Kidney epithelial cell (primary cell): ENCODE measurements around the gene CAPSL. TPM values are rescaled to one million over a fixed set of nuclear protein-coding genes. Genes with fewer than 3 reads are reported as not detected.

Experiments used
- DNase-seq: peaks from one replicate; pipeline ENCODE4 v3.0.0-alpha.2; 2010; ENCODE audit warnings: low read depth
- H3K27me3 ChIP-seq: 2 replicates; pipeline ENCODE4 v1.6.0; 2011; ENCODE audit warnings: low read length; ENCODE audit not compliant: control insufficient read depth, insufficient read depth
- H3K36me3 ChIP-seq: 2 replicates; pipeline ENCODE4 v1.5.1; 2011; ENCODE audit warnings: low read length; ENCODE audit not compliant: control insufficient read depth, insufficient read depth
- H3K4me3 ChIP-seq: 2 replicates; pipeline ENCODE4 v1.5.1; 2011; ENCODE audit warnings: low read depth, mild to moderate bottlenecking, control low read depth, low read length
- CTCF ChIP-seq: IDR thresholded peaks from 2 replicates; pipeline ENCODE4 v1.5.1; 2011; ENCODE audit warnings: mild to moderate bottlenecking, moderate library complexity, low read length, control low read depth, inconsistent platforms; ENCODE audit not compliant: insufficient read depth, poor library complexity, severe bottlenecking
- total RNA-seq: library from RNA; depleted of rRNA; stranded (reverse); fragments of >200 nt; gene quantifications from 2 replicates; pipeline ENCODE4 v1.2.3, GENCODE V29; 2015

Gene CAPSL
- total RNA-seq, 1 donor from 2014 or later = not detected

GRCh38 chr5:35863159-35863558 lies 75.3 kb downstream of the CAPSL start:
- H3K27me3 ChIP-seq = no peaks in the 10 kb centered on the region
- DNase-seq = no peak
- no peak overlapping the region for H3K4me3 ChIP-seq
- H3K36me3 ChIP-seq = no peaks in the 10 kb centered on the region
- no peak for TF ChIP-seq CTCF

GRCh38 chr5:35862126-35862525 lies 76.3 kb downstream of the CAPSL start:
- Histone ChIP-seq H3K4me3 (no peak overlapping the region), H3K36me3 (no peaks in the 10 kb centered on the region), H3K27me3 (no peaks in the 10 kb centered on the region)
- TF ChIP-seq CTCF = no peak
- DNase-seq = no peak

- Histone ChIP-seq H3K36me3 (no peaks in the 10 kb centered on the region), H3K4me3 (no peak overlapping the region), H3K27me3 (no peaks in the 10 kb centered on the region)
- no peak for DNase-seq
- no peak for TF ChIP-seq CTCF
Measured at GRCh38 chr5:35861718-35862117, 76.7 kb downstream of the CAPSL start.

GRCh38 chr5:35860686-35861085 lies 77.7 kb downstream of the CAPSL start:
- Histone ChIP-seq H3K4me3 (no peak overlapping the region), H3K27me3 (no peaks in the 10 kb centered on the region), H3K36me3 (no peaks in the 10 kb centered on the region)
- no peak for TF ChIP-seq CTCF
- no peak for DNase-seq

GRCh38 chr5:35859101-35859661 lies 79.2 kb downstream of the CAPSL start:
- no peak for DNase-seq

More at GRCh38 chr5:35859101-35859661, 79.2 kb downstream of the CAPSL start:
- no peak overlapping the region for H3K4me3 ChIP-seq
- no peaks in the 10 kb centered on the region for H3K36me3 ChIP-seq
- no peak for TF ChIP-seq CTCF
- H3K27me3 ChIP-seq = no peaks in the 10 kb centered on the region
